HG02943 (cell line): ENCODE measurements around the gene NAA50.

Experiments
- ATAC-seq: cut with Tn5 transposase; IDR thresholded peaks from one replicate; pipeline ENCODE4 v1.9.1; 2021; ENCODE audit warnings: mild to moderate bottlenecking, low read depth, moderate library complexity; ENCODE audit not compliant: unreplicated experiment

The NAA50 gene

GRCh38 chr3:113743006-113743630 lies 2.9 kb downstream of the NAA50 start:
- ATAC-seq = no peak

GRCh38 chr3:113741620-113742019 lies 4.4 kb downstream of the NAA50 start:
- ATAC-seq = no peak

- no peak for ATAC-seq
Measured at GRCh38 chr3:113741086-113741485, 5.0 kb downstream of the NAA50 start.

- ATAC-seq = no peak
Measured at GRCh38 chr3:113736548-113737089, 9.4 kb downstream of the NAA50 start.

- no peak for ATAC-seq
Measured at GRCh38 chr3:113731694-113732093, 14.4 kb downstream of the NAA50 start.

- ATAC-seq = no peak
Measured at GRCh38 chr3:113730550-113730949, 15.5 kb downstream of the NAA50 start.

DNA sequence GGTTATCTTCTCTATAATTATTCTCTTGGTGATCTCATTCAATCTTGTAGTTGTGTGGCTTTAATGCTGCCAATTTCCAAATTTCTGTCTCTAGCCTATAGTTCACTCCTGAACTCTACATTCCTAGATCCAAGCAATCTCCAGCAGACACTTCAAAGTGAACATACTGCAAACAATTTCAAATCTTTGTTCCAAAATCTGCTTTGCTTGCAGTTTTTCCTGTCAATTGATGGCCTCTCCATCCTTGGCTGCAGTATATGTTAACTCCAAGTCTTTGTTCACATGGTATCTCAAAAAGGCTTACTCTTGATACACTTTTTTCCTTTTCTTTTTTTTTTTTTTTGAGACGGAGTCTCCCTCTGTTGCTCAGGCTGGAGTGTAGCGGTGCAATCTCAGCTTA lies 17.4 kb downstream of the NAA50 start:
- ATAC-seq = no peak

- ATAC-seq = no peak
Measured at GRCh38 chr3:113721636-113722035, 24.4 kb downstream of the NAA50 start.

DNA sequence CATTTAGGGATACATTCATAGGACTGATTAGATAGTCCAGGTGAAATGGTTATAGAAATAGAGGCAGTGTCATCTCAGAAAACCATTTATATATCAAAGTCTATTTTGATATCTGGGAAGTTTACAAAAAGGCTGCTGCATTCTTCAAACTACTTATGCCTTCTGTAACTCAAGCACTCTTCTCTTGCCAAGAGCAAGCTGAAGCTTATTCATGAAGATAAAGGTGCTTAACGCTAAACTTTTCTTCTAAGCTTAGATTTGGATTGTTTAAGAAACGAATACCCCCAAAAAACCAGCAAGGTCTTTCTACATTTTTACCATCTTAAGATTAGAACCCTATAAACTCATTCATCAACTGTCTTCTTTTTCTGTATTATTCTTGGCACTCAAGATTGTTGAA lies 26.3 kb downstream of the NAA50 start:
- no peak for ATAC-seq

- no peak for ATAC-seq
Measured at GRCh38 chr3:113719294-113719693, 26.8 kb downstream of the NAA50 start.

- no peak for ATAC-seq
Measured at GRCh38 chr3:113717818-113718217, 28.2 kb downstream of the NAA50 start.

DNA sequence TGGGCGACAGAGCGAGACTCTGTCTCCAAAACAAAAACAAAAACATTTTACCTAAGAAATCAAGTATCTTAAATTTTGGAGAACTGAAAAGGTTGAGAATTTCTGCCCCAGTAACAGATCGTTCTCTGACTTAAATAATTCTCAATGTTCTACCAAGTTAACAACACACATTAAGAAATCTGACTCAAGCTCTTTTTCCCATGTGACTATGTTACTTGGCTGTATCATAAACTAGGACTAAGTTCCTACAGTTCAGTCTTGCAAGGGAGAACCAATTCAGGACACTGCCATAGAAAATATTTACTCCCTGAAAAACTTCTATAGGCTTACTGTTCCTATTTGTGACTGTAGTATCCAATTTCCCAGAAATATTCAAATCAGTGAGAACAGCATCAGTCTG lies 28.7 kb downstream of the NAA50 start:
- no peak for ATAC-seq

GRCh38 chr3:113714702-113715101 lies 31.3 kb downstream of the NAA50 start:
- ATAC-seq = no peak

DNA sequence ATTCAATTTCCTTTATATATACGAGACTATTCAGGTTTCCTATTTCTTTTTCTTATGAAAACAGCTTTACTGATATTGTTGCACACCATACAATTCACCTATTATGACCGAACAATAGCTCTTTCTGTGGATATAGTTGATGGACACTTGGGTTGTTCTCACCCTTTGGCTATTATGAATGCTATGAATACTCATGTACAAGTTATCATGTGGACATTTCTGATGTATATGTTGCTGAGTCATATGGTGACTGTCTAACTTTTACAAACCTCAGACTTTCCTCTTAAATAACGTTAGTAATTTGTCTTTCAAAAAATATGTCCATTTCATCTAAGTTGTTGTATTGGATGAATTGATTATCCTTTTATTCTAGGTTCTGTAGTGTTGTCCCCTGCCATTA lies 33.9 kb downstream of the NAA50 start:
- no peak for ATAC-seq

- ATAC-seq = no peak
Measured at GRCh38 chr3:113707835-113708234, 38.2 kb downstream of the NAA50 start.

- no peak for ATAC-seq
Measured at GRCh38 chr3:113698956-113699355, 47.1 kb downstream of the NAA50 start.

DNA sequence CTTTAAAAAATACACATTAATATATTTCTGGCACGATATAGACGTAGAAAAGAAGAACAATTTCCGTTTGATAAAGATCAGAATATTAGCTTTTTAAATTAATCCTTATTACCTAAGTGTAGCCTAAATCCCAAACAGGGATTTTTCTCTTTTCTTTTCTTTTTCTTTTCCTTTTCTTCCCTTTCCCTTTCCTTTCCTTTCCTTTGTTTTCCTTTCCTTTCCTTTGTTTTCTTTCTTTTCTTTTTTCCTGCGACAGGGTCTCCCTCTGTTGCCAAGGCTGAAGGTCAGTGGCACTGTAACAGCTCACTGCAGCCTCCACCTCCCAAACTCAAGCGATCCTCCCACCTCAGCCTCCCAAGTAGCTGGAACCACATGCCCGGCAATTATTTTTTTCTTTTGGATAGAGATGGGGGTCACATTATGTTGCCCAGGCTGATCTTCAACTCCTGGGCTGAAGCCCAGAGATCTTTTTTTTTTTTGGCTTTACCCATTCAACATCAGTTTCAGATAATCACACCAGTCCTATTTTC lies 47.8 kb downstream of the NAA50 start:
- no peak for ATAC-seq

- ATAC-seq = no peak
Measured at GRCh38 chr3:113697500-113698090, 48.5 kb downstream of the NAA50 start.

DNA sequence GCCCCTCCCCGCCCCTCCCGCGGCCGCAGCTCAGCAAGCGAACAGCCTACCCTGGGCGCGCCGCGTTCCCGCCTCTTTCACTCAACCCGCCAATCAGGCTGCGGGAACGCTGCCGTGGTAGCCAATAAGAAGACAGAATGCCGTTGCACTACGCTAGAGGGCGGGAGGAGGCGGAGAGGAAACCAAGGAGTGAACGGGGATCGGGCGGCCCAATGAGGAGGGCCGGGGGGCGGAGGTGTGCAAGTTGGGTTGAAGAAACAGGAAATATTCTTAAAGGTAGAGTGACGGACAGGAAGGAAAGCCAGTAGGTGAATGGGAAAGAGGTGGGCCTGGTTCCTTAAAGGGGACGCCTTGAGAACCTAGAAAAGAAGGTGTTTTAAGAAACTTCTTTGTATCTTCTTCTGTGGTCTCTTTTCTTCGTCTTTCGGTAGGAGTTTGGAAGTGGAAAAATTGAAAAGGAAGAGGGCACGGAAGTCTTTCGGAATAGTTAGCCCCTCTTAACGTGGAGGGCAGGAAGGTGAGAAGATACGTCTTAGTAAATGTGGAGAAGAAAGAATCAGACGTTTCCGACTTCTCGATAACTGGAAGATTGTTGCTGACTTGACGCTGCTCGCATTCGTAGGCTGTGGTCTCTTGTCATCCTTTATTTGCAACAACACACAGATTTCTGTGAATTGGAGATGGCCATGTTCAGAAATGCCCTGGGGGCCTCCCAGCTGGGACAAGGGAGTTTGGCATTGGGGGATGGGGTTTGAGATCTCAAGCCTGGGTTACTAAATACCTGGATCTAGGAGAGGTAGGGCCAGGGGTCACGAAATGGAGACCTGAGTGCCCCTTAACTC lies 49.2 kb downstream of the NAA50 start:
- peak; percentile 96 for ATAC-seq

DNA sequence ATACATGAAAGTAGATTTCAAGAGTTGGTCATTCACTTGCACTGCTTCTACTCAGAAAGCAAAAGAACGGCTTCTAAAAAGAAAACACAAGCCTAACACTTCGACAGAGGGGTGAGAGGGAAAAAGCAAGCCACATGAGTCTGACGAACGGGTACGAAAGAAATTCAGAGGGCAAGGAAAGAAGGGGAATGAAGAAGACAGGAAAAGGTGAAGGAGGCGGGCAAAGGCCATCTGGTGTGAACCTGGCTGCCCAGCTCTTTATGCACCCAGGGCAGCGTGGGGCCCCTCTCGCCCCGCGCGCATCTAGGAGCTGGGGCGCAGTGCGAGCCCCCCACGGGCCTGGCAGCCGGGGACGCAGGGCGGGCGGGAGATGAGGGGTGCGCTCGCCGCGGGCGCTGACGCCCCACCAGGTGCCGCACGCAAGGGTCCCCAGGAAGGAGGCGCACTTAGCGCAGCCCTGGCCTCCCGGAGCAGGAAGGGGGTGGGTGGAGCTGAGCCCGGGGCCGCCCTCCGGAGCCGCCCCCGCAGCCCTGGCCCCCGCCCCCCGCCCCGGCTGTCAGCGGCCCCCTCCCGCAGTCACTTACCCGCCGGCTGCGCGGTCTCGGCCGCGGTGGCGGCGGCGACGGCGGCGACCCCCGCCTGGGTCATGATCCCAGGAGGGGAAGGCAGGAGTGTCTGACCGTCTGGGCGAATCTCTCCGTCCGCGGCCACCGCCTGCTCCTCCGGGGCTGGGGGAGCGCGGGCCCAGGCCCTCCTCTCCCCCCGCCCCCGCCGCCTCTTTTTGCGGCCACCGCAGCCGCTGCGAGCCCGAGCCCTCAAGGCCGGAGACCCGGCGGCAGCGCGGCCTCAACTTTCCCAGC lies 50.0 kb downstream of the NAA50 start, which contains the start of gene USF3:
Gene USF3 (minus strand): TSS at position 857 of the 860 bp plus-strand sequence. CDS start 21,764 bp downstream, outside the sequence.
- peak; percentile 54 for ATAC-seq
